ENCODE measurements around the gene ZNF410.
"Not testable (repeated sequence)": the region's sequence is repeated elsewhere in the genome, so short reads cannot be mapped to it uniquely, and the experiment has no call there.

ZNF410 gene

DNA sequence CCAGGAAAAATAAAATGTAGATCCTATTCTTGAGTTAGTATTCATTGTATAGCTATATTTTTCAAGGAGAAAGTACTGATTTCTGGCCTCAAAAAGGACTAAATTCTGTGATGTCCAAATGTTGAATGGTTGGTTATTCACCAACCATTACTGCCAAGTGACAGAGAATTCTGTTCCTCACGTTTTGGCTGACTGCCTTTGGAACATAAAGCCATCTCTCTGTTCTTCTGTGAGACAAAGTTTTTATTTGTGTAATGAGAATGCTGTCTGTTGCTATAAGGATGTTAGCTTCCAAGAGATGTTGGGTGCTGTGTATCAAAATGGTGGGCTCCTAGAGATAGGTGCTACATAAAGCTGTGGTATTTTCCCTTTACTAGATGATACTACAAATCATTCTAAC lies 9.3 kb downstream of the ZNF410 start:
- H3K4me3 ChIP-seq (ENCODE audit: low read depth, low read length) = no peak overlapping the region
- TF ChIP-seq, protein P1, sequence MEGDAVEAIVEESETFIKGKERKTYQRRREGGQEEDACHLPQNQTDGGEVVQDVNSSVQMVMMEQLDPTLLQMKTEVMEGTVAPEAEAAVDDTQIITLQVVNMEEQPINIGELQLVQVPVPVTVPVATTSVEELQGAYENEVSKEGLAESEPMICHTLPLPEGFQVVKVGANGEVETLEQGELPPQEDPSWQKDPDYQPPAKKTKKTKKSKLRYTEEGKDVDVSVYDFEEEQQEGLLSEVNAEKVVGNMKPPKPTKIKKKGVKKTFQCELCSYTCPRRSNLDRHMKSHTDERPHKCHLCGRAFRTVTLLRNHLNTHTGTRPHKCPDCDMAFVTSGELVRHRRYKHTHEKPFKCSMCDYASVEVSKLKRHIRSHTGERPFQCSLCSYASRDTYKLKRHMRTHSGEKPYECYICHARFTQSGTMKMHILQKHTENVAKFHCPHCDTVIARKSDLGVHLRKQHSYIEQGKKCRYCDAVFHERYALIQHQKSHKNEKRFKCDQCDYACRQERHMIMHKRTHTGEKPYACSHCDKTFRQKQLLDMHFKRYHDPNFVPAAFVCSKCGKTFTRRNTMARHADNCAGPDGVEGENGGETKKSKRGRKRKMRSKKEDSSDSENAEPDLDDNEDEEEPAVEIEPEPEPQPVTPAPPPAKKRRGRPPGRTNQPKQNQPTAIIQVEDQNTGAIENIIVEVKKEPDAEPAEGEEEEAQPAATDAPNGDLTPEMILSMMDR (IDR thresholded peaks at IDR 0.05; ENCODE audit: low read depth, low read length, missing control alignments) = no peak
- in situ Hi-C loops (cut with HindIII; ENCODE audit: low sequenced_read_pairs) = no loop called here
- DNase-seq (ENCODE audit: low read depth) = no peak

- no peak overlapping the region for H3K4me3 ChIP-seq (ENCODE audit: low read depth, low read length)
- TF ChIP-seq, protein P1 (IDR thresholded peaks at IDR 0.05; ENCODE audit: low read depth, low read length, missing control alignments) = no peak
- no peak for DNase-seq (ENCODE audit: low read depth)
- in situ Hi-C loops (cut with HindIII; ENCODE audit: low sequenced_read_pairs) = no loop called here
Observed at GRCh38 chr14:73896521-73896920, 9.9 kb downstream of the ZNF410 start.

DNA sequence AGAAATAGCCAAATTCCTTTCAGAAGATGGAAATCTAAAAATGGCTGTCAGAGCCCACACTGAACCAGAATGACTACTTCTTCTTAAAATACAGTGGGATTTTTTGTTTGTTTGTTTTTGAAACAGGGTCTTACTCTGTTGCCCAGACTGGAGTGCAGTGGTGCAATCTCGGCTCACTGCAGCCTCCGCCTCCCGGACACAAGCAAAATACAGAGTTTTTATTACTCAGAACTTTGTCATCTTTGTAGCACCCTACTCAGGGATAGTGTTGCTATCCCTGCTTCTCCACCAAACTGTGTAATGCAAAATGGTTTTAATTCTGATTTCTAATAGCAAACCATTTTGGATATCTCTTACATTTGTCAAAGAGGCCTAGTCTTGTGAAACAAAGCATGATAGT lies 16.4 kb downstream of the ZNF410 start:
- in situ Hi-C loops (cut with HindIII; ENCODE audit: low sequenced_read_pairs) = no loop called here
- TF ChIP-seq, protein P1 (IDR thresholded peaks at IDR 0.05; ENCODE audit: low read depth, low read length, missing control alignments) = no peak
- H3K4me3 ChIP-seq (ENCODE audit: low read depth, low read length) = no peak overlapping the region
- no peak for DNase-seq (ENCODE audit: low read depth)

- no peak overlapping the region for H3K4me3 ChIP-seq (ENCODE audit: low read depth, low read length)
- TF ChIP-seq, protein P1 (IDR thresholded peaks at IDR 0.05; ENCODE audit: low read depth, low read length, missing control alignments) = no peak
- DNase-seq (ENCODE audit: low read depth) = no peak
- in situ Hi-C loops (cut with HindIII; ENCODE audit: low sequenced_read_pairs) = no loop called here
Observed at GRCh38 chr14:73909681-73910080, 23.0 kb downstream of the ZNF410 start.

GRCh38 chr14:73913256-73913655 lies 26.6 kb downstream of the ZNF410 start:
- TF ChIP-seq, protein P1 (IDR thresholded peaks at IDR 0.05; ENCODE audit: low read depth, low read length, missing control alignments) = no peak
- in situ Hi-C loops (cut with HindIII; ENCODE audit: low sequenced_read_pairs) = no loop called here
- DNase-seq (ENCODE audit: low read depth) = no peak

DNA sequence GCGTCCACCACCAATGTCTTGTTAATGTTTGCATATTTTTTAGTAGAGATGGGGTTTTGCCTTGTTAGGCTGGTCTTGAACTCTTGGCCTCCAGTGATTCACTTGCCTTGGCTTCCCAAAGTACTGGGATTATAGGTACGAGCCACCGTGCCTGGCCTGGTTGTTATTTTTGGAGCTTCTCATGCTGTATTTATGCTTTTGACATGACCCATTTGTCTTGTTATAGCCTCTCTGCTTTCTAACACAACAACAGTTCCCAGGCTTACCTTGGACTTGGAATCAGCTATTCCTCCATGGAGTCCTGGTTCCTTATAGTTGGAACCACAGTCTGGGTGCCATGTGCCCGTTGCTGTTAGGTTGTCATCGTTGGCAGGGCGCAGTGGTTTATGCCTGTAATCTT lies 29.7 kb downstream of the ZNF410 start:
- no peak overlapping the region for H3K4me3 ChIP-seq (ENCODE audit: low read depth, low read length)
- no peak for DNase-seq (ENCODE audit: low read depth)
- in situ Hi-C loops (cut with HindIII; ENCODE audit: low sequenced_read_pairs) = no loop called here
- TF ChIP-seq, protein P1 (IDR thresholded peaks at IDR 0.05; ENCODE audit: low read depth, low read length, missing control alignments) = no peak

More at GRCh38 chr14:73913256-73913655, 26.6 kb downstream of the ZNF410 start:
- no peak overlapping the region for H3K4me3 ChIP-seq (ENCODE audit: low read depth, low read length)

DNA sequence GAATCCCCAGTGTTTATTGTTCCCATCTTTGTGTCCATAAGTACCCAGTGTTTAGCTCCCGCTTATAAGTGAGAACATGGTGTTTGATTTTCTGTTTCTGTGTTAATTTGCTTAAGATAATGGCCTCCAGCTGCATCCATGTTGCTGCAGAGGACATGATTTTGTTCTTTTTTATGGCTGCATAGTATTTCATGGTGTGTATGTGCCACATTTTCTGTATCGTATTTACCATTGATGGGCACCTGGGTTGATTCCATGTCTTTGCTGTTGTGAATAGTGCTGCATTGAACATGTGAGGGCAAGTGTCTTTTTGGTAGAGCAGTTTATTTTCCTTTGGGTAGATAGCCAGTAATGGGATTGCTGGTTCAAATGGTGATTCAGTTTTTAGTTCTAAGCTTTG lies 32.8 kb downstream of the ZNF410 start:
- DNase-seq (ENCODE audit: low read depth); in situ Hi-C loops (cut with HindIII; ENCODE audit: low sequenced_read_pairs); H3K4me3 ChIP-seq (ENCODE audit: low read depth, low read length): not testable (repeated sequence)

Measured in astrocyte of the cerebellum (primary cell).